Endothelial cell (in vitro differentiated cells): ENCODE data around the gene CST9. TPM values are rescaled to one million over a fixed set of nuclear protein-coding genes. Genes with fewer than 3 reads are reported as not detected.

Experiments used
- DNase-seq: peaks from one replicate; pipeline ENCODE4 v3.0.0; 2021; ENCODE audit warnings: low spot score
- H3K27ac Mint-ChIP-seq: one replicate; pipeline ENCODE4 v1.8.0; 2021; ENCODE audit warnings: mixed read lengths, inconsistent platforms; ENCODE audit not compliant: unreplicated experiment
- H3K27me3 Mint-ChIP-seq: one replicate; pipeline ENCODE4 v1.8.0; 2021; ENCODE audit warnings: mild to moderate bottlenecking, moderate library complexity, mixed read lengths, inconsistent platforms; ENCODE audit not compliant: unreplicated experiment
- H3K36me3 Mint-ChIP-seq: one replicate; pipeline ENCODE4 v1.8.0; 2021; ENCODE audit warnings: mild to moderate bottlenecking, low read depth, mixed read lengths, inconsistent platforms; ENCODE audit not compliant: unreplicated experiment
- H3K4me1 Mint-ChIP-seq: one replicate; pipeline ENCODE4 v1.8.0; 2021; ENCODE audit warnings: mild to moderate bottlenecking, mixed read lengths, inconsistent platforms; ENCODE audit not compliant: unreplicated experiment
- H3K4me3 Mint-ChIP-seq: one replicate; pipeline ENCODE4 v1.8.0; 2021; ENCODE audit warnings: mild to moderate bottlenecking, mixed read lengths, inconsistent platforms; ENCODE audit not compliant: unreplicated experiment
- H3K9me3 Mint-ChIP-seq: one replicate; pipeline ENCODE4 v1.8.0; 2021; ENCODE audit warnings: mixed read lengths, inconsistent platforms; ENCODE audit not compliant: unreplicated experiment
- CTCF ChIP-seq: fragments of 200-600 bp; sonication (generic); IDR thresholded peaks from one replicate; pipeline ENCODE4 v1.5.0; 2021; ENCODE audit warnings: antibody characterized with exemption; ENCODE audit not compliant: unreplicated experiment
- total RNA-seq: library from RNA; stranded (reverse); fragmentation: NEBNext Ultra II Directional; extraction: Animal tissue kit (Norgen Biotek cat#: 25700); gene quantifications from one replicate; pipeline ENCODE4 v1.2.1, GENCODE V29; 2021; ENCODE audit not compliant: unreplicated experiment

CST9 gene
- total RNA-seq, 1 donor from 2014 or later, result not detected

- Mint-ChIP-seq H3K36me3 (no peaks in the 10 kb centered on the region), H3K9me3 (peaks cover 3% of the 10 kb centered on the region), H3K4me3 (no peak overlapping the region), H3K27ac (no peak overlapping the region), H3K4me1 (peaks cover 2% of the 10 kb centered on the region), H3K27me3 (no peaks in the 10 kb centered on the region)
- no peak for DNase-seq
- TF ChIP-seq CTCF, result no peak
Observed at GRCh38 chr20:23566199-23566932, 39.4 kb downstream of the CST9 start.

GRCh38 chr20:23565503-23566045, 40.1 kb downstream of the CST9 start:
- no peak overlapping the region for H3K27ac Mint-ChIP-seq

GRCh38 chr20:23564927-23565326, 40.8 kb downstream of the CST9 start:
- Mint-ChIP-seq H3K36me3 (no peaks in the 10 kb centered on the region), H3K4me1 (peaks cover 2% of the 10 kb centered on the region), H3K27ac (no peak overlapping the region), H3K4me3 (no peak overlapping the region), H3K9me3 (peaks cover 3% of the 10 kb centered on the region), H3K27me3 (no peaks in the 10 kb centered on the region)
- no peak for TF ChIP-seq CTCF
- DNase-seq, result no peak

More at GRCh38 chr20:23565503-23566045, 40.1 kb downstream of the CST9 start:
- no peak for TF ChIP-seq CTCF
- H3K36me3 Mint-ChIP-seq, result no peaks in the 10 kb centered on the region
- no peak overlapping the region for H3K4me3 Mint-ChIP-seq
- no peak for DNase-seq
- H3K27me3 Mint-ChIP-seq, result no peaks in the 10 kb centered on the region
- peaks cover 3% of the 10 kb centered on the region for H3K9me3 Mint-ChIP-seq
- H3K4me1 Mint-ChIP-seq, result peaks cover 2% of the 10 kb centered on the region

- no peak for TF ChIP-seq CTCF
- no peaks in the 10 kb centered on the region for H3K27me3 Mint-ChIP-seq
- no peak overlapping the region for H3K27ac Mint-ChIP-seq
- no peak for DNase-seq
- peaks cover 3% of the 10 kb centered on the region for H3K9me3 Mint-ChIP-seq
- no peaks in the 10 kb centered on the region for H3K36me3 Mint-ChIP-seq
- peaks cover 2% of the 10 kb centered on the region for H3K4me1 Mint-ChIP-seq
- H3K4me3 Mint-ChIP-seq, result no peak overlapping the region
Observed at GRCh38 chr20:23562721-23563342, 42.9 kb downstream of the CST9 start.

- no peak for TF ChIP-seq CTCF
- Mint-ChIP-seq H3K36me3 (no peaks in the 10 kb centered on the region), H3K27ac (no peak overlapping the region), H3K27me3 (no peaks in the 10 kb centered on the region), H3K4me1 (no peaks in the 10 kb centered on the region), H3K4me3 (no peak overlapping the region), H3K9me3 (no peaks in the 10 kb centered on the region)
- no peak for DNase-seq
Observed at GRCh38 chr20:23554401-23554800, 51.3 kb downstream of the CST9 start.
